GM18511 (cell line): ENCODE measurements around the gene CRLF3.
"Not testable (repeated sequence)": the region's sequence is repeated elsewhere in the genome, so short reads cannot be mapped to it uniquely, and the experiment has no call there.

Experiments
- ATAC-seq: cut with Tn5 transposase; IDR thresholded peaks from one replicate; pipeline ENCODE4 v1.9.1; 2021; ENCODE audit warnings: mild to moderate bottlenecking, moderate library complexity; ENCODE audit not compliant: unreplicated experiment

Gene CRLF3, protein sequence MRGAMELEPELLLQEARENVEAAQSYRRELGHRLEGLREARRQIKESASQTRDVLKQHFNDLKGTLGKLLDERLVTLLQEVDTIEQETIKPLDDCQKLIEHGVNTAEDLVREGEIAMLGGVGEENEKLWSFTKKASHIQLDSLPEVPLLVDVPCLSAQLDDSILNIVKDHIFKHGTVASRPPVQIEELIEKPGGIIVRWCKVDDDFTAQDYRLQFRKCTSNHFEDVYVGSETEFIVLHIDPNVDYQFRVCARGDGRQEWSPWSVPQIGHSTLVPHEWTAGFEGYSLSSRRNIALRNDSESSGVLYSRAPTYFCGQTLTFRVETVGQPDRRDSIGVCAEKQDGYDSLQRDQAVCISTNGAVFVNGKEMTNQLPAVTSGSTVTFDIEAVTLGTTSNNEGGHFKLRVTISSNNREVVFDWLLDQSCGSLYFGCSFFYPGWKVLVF

DNA sequence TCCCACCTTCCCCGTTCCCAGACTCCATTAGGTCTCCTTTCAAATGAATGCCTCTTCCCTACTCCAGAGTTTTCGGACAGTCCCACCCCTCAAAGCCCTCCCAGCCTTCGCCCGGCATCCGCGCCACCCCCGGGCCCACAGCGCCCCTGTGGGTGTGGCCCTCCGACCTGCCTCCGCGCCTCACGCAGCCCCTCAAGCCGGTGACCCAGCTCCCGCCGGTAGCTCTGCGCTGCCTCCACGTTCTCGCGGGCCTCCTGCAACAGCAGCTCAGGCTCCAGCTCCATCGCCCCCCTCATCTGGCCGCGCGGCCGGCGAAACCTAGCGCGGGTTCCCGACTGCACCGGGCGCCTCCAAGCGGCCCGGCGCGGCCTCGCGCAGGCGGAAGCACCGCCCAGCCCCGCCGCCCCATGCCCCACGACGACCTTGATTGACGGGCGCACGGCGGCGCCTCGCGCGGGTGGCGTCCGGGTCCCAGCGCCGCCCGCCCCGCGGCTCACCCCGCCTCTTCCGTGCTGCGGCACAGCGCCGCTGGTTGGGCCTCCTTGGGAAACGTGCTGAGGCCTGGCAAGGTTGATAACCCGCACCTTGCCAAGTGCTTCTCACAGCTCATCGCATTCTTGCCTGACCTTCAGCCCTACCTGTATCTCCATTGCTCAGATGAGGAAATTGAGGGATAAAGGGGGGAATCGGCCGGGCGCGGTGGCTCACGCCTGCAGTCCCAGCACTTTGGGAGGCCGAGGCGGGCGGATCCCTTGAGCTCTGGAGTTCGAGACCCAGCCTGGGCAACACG, at the start of gene CRLF3:
Gene CRLF3, minus strand, starts transcription at position 337 of the 790 bp plus-strand sequence. Its CDS starts 41 bp downstream, at position 296.
- peak; percentile 90 for ATAC-seq

- no peak for ATAC-seq
Measured at GRCh38 chr17:30869005-30869404, 44.5 kb upstream of the CRLF3 start.

DNA sequence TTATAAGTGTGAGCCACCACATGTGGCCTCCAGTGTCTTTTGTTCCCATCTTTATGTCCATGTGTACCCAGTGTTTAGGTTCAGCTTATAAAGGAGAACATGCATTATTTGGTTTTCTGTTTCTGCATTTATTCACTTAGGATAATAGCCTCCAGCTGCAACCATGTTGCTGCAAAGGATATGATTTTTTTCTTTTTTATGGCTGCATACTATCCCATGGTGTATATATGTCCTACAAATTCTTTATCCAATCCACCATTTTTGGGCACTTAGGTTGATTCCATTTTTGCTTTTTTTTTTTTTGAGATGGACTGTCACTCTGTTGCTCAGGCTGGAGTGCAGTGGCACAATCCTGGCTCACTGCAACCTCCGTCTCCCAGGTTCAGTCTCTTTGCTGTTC, 40.1 kb upstream of the CRLF3 start:
- no peak for ATAC-seq

GRCh38 chr17:30858556-30859250, 34.2 kb upstream of the CRLF3 start:
- no peak for ATAC-seq

DNA sequence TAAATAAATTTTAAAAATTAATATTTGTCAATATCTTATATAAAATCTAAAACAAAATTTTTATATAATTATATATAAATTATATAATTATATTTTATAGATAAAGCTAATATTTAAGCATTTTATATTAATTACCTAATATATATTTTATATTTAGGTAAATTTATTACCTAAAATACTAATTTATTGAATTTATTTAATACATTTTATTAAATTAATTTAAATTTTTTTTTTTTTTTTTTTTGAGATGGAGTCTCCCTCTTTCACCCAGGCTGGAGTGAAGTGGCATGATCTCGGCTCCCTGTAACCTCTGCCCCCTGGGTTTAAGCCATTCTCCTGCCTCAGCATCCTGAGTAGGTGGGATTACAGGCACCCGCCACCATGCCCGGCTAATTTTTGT, 29.7 kb upstream of the CRLF3 start:
- ATAC-seq = no peak

- no peak for ATAC-seq
Measured at GRCh38 chr17:30848021-30848420, 23.5 kb upstream of the CRLF3 start.

- ATAC-seq = no peak
Measured at GRCh38 chr17:30840771-30841170, 16.3 kb upstream of the CRLF3 start.

- no peak for ATAC-seq
Measured at GRCh38 chr17:30838202-30838807, 13.8 kb upstream of the CRLF3 start.

- peak; percentile 8 for ATAC-seq
Measured at GRCh38 chr17:30832438-30833124, 8.1 kb upstream of the CRLF3 start.

DNA sequence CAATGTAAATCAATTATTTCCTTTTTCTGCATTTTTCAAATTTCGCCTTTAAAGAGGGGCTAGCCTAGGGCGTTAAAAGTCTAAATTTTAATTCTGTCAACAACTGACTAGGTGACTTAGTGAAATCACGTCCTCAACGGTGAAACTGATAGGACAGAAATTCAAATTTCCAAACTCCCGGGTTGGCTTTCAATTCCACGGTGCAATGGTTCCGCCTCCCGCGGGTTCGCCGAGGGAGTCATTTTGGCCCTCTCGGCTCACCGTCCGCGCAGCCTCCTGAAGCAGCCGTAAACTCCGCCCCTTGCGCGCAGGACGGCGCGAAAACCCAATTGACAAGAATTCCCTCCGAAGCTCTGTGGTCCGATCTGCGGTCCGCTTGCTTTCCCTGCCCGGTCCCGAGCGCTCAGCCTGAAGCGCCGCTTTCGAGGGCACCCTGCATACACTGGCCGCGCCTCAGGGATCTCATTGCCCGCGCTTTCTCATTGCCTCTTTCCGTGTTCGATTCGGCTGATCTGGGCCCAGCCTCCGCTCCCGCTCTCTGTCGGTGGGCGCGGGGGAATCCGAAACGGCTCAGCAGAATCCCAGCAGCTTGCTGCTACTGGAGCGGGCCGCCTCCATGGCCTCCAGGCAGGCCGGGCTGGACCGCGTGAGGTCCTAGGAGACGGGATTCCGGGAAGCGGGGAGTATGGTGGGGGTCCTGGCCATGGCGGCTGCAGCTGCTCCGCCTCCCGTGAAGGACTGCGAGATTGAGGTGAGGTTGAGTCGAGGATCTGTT, 7.4 kb upstream of the CRLF3 start, which contains the start of gene ATAD5:
Gene ATAD5, plus strand, starts transcription at position 304 of the 775 bp plus-strand sequence. Its CDS starts 382 bp downstream, at position 686.
- ATAC-seq = peak; percentile 71

DNA sequence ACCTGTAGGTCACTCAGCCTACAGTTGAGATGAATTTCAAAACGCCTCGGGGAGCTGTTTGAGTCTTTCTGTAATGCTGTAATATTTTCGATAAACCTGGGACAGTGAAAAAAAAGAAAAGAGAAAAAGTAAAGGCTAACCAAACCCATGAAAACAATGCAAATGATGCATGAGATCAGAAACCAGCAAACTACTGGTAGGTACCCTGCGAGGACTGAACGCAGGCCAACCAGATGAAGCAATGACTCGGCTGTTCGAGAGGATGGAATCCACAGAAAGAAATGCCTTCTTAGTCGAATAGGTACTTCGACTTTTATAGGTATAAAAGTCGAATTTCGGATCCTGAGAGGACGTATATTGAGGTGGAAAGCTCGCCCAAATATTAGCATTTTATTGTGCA, 6.8 kb upstream of the CRLF3 start:
- ATAC-seq = no peak

- ATAC-seq = no peak
Measured at GRCh38 chr17:30829022-30829421, 4.5 kb upstream of the CRLF3 start.

DNA sequence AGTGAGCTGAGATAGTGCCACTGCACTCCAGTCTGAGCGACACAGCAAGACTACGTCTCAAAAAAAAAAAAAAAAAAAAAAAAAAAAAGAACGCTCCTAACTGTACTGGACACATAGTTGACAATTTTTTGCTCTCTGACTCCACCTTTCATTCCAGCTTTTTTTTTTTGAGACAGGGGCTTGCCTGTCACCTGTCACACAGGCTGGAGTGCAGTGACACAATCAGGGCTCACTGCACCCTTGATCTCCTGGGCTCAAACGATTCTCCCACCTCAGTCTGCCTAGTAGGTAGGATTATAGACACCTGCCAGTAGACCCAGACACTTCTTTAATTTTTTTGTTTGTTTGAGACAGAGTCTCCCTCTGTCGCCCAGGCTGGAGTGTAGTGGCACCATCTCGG, 2.6 kb upstream of the CRLF3 start:
- ATAC-seq = no peak

- no peak for ATAC-seq
Measured at GRCh38 chr17:30824002-30824355, 513 bp downstream of the CRLF3 start.

GRCh38 chr17:30823421-30823820, 1.1 kb downstream of the CRLF3 start:
- no peak for ATAC-seq

GRCh38 chr17:30822919-30823318, 1.6 kb downstream of the CRLF3 start:
- not testable (repeated sequence) for ATAC-seq

- no peak for ATAC-seq
Measured at GRCh38 chr17:30821871-30822723, 2.4 kb downstream of the CRLF3 start.

DNA sequence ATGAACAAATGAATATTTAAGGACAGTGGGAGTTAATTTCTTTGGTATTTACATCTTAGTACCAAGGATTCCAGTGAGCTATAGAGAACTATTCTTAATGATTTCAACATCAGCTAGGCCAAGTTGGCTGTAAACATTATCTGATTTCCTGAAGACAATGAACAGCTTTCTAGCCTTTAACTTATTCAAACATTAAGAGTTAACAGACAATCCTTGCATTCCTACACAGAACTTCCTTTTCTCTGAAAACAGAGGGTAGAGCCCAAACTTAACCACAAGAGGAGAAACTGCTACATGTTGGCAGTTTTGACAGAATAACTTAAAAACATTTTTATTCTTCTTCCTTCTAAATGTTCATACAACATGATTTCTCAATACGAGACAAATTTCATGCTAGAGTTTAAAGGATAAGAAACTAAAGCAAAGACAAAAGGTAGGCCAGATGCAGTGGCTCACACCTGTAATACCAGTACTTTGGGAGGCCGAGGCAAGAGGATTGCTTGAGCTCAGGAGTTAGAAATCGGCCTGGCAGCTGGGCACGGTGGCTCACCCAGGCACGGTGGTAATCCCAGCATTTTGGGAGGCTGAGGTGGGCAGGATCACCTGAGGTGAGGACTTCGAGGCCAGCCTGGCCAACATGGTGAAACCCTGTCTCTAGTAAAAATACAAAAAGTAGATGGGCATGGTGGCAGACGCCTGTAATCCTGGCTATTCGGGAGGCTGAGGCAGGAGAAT, 4.4 kb downstream of the CRLF3 start:
- no peak for ATAC-seq
